SK-N-SH treated with all-trans-retinoic acid at 6 μM for 48 hours (cell line): ENCODE measurements around the gene TMTC2.

Experiments used
- ATAC-seq: fragments of 200-7000 bp; cut with Tn5 transposase; 3 replicates; pipeline ENCODE4 v1.9.1; 2020; ENCODE audit warnings: mild to moderate bottlenecking, moderate library complexity
- ARNTL ChIP-seq: fragments of 450-650 bp; formaldehyde crosslinking; IDR thresholded peaks from 2 replicates; pipeline ENCODE4 v1.5.0; 2020; ENCODE audit warnings: low read depth, mild to moderate bottlenecking, moderate library complexity, borderline replicate concordance
- BACH2 ChIP-seq: fragments of 250-450 bp; sonication (Bioruptor Pico); IDR thresholded peaks from 2 replicates; pipeline ENCODE4 v1.9.0; 2021; ENCODE audit warnings: mild to moderate bottlenecking, borderline replicate concordance
- CREB5 ChIP-seq: fragments of 250-450 bp; sonication (Bioruptor Pico); IDR thresholded peaks from 2 replicates; pipeline ENCODE4 v1.5.1; 2020; ENCODE audit warnings: low read depth, mild to moderate bottlenecking, moderate library complexity
- CSDC2 ChIP-seq: fragments of 250-450 bp; sonication (Bioruptor Pico); IDR thresholded peaks from 2 replicates; pipeline ENCODE4 v1.5.0; 2020; ENCODE audit warnings: mild to moderate bottlenecking, moderate library complexity
- ESRRG ChIP-seq: fragments of 250-450 bp; sonication (Bioruptor Pico); IDR thresholded peaks from 2 replicates; pipeline ENCODE4 v1.6.1; 2021; ENCODE audit warnings: mild to moderate bottlenecking
- GLIS3 ChIP-seq: fragments of 250-450 bp; sonication (Bioruptor Pico); IDR thresholded peaks from 2 replicates; pipeline ENCODE4 v1.5.0; 2020; ENCODE audit warnings: mild to moderate bottlenecking, moderate library complexity
- ISL1 ChIP-seq: fragments of 250-450 bp; sonication (Bioruptor Pico); IDR thresholded peaks from 2 replicates; pipeline ENCODE4 v2.1.2; 2022; ENCODE audit warnings: mild to moderate bottlenecking, moderate library complexity
- OSR1 ChIP-seq: fragments of 250-450 bp; sonication (Bioruptor Pico); IDR thresholded peaks from 2 replicates; pipeline ENCODE4 v1.8.0; 2022; ENCODE audit warnings: moderate library complexity, mild to moderate bottlenecking, inconsistent platforms
- PATZ1 ChIP-seq: fragments of 250-450 bp; sonication (Bioruptor Pico); IDR thresholded peaks from 2 replicates; pipeline ENCODE4 v1.8.0; 2020; ENCODE audit warnings: mild to moderate bottlenecking, moderate library complexity, borderline replicate concordance
- POU6F1 ChIP-seq: fragments of 250-450 bp; sonication (Bioruptor Pico); IDR thresholded peaks from 2 replicates; pipeline ENCODE4 v1.8.0; 2021; ENCODE audit warnings: low read depth, mild to moderate bottlenecking, moderate library complexity, borderline replicate concordance
- PPARA ChIP-seq: fragments of 250-450 bp; sonication (Bioruptor Pico); IDR thresholded peaks from 2 replicates; pipeline ENCODE4 v1.5.0; 2020; ENCODE audit warnings: mild to moderate bottlenecking, borderline replicate concordance
- RARB ChIP-seq: fragments of 250-450 bp; sonication (Bioruptor Pico); IDR thresholded peaks from 2 replicates; pipeline ENCODE4 v1.8.0; 2021; ENCODE audit warnings: mild to moderate bottlenecking, moderate library complexity
- SNAI2 ChIP-seq: fragments of 250-450 bp; sonication (Bioruptor Pico); IDR thresholded peaks from 2 replicates; pipeline ENCODE4 v1.5.0; 2020; ENCODE audit warnings: mild to moderate bottlenecking, moderate library complexity
- TCF4 ChIP-seq: fragments of 250-450 bp; sonication (Bioruptor Pico); IDR thresholded peaks from 2 replicates; pipeline ENCODE4 v1.8.0; 2021; ENCODE audit warnings: mild to moderate bottlenecking, moderate library complexity, borderline replicate concordance
- TOX ChIP-seq: fragments of 250-450 bp; sonication (Bioruptor Pico); IDR thresholded peaks from 2 replicates; pipeline ENCODE4 v1.8.0; 2021; ENCODE audit warnings: mild to moderate bottlenecking, moderate library complexity, borderline replicate concordance
- TSHZ2 ChIP-seq: fragments of 250-450 bp; sonication (Bioruptor Pico); IDR thresholded peaks from 2 replicates; pipeline ENCODE4 v1.5.0; 2020; ENCODE audit warnings: mild to moderate bottlenecking, moderate library complexity
- ZC3H10 ChIP-seq: fragments of 250-450 bp; sonication (Bioruptor Pico); IDR thresholded peaks from 2 replicates; pipeline ENCODE4 v1.5.1; 2021; ENCODE audit warnings: mild to moderate bottlenecking, moderate library complexity
- ZFP3 ChIP-seq: fragments of 250-450 bp; sonication (Bioruptor Pico); IDR thresholded peaks from 2 replicates; pipeline ENCODE4 v1.5.0; 2020; ENCODE audit warnings: mild to moderate bottlenecking, moderate library complexity
- ZFP30 ChIP-seq: fragments of 450-650 bp; formaldehyde crosslinking; IDR thresholded peaks from 2 replicates; pipeline ENCODE4 v1.5.0; 2022; ENCODE audit warnings: mild to moderate bottlenecking, moderate library complexity
- ZNF565 ChIP-seq: fragments of 450-650 bp; formaldehyde crosslinking; conservative IDR thresholded peaks from 2 replicates; pipeline ENCODE4 v1.5.0; 2020; ENCODE audit warnings: low read depth, mild to moderate bottlenecking, moderate library complexity
- ZNF70 ChIP-seq: fragments of 450-650 bp; formaldehyde crosslinking; IDR thresholded peaks from 2 replicates; pipeline ENCODE4 v1.5.0; 2020; ENCODE audit warnings: mild to moderate bottlenecking, moderate library complexity
- ZNF8 ChIP-seq: fragments of 450-650 bp; formaldehyde crosslinking; IDR thresholded peaks from 2 replicates; pipeline ENCODE4 v1.5.0; 2020; ENCODE audit warnings: mild to moderate bottlenecking, moderate library complexity

TMTC2 gene

GRCh38 chr12:82781309-82781997 is 94.7 kb downstream of the TMTC2 start:
- no peak for ATAC-seq
- TF ChIP-seq ESRRG (CRISPR knock-in tag) = no peak
- no peak for TF ChIP-seq PPARA (CRISPR knock-in tag)
- TF ChIP-seq ZNF70 (CRISPR knock-in tag) = no peak
- no peak for TF ChIP-seq CREB5 (CRISPR knock-in tag)
- TF ChIP-seq RARB (CRISPR knock-in tag) = no peak
- no peak for TF ChIP-seq ZNF565 (CRISPR knock-in tag)
- TF ChIP-seq GLIS3 (CRISPR knock-in tag) = no peak
- no peak for TF ChIP-seq ZFP30 (CRISPR knock-in tag)
- no peak for TF ChIP-seq ARNTL (CRISPR knock-in tag)
- TF ChIP-seq SNAI2 (CRISPR knock-in tag) = no peak
- TF ChIP-seq BACH2 (CRISPR knock-in tag) = no peak
- no peak for TF ChIP-seq ZC3H10
- no peak for TF ChIP-seq TCF4 (CRISPR knock-in tag)
- no peak for TF ChIP-seq TSHZ2
- no peak for TF ChIP-seq ISL1 (CRISPR knock-in tag)
- no peak for TF ChIP-seq POU6F1

- ATAC-seq = no peak
- no peak for TF ChIP-seq BACH2 (CRISPR knock-in tag)
- no peak for TF ChIP-seq TCF4 (CRISPR knock-in tag)
- no peak for TF ChIP-seq TOX
- TF ChIP-seq ESRRG (CRISPR knock-in tag) = no peak
- TF ChIP-seq RARB (CRISPR knock-in tag) = no peak
Measured at GRCh38 chr12:82783435-82783834, 96.7 kb downstream of the TMTC2 start.

- TF ChIP-seq ZNF565 (CRISPR knock-in tag) (no peak), OSR1 (CRISPR knock-in tag) (no peak), ZNF70 (CRISPR knock-in tag) (no peak), ZNF8 (no peak), ESRRG (CRISPR knock-in tag) (no peak), CREB5 (CRISPR knock-in tag) (no peak), SNAI2 (CRISPR knock-in tag) (no peak), ZC3H10 (no peak), ZFP30 (CRISPR knock-in tag) (no peak), PATZ1 (CRISPR knock-in tag) (no peak), PPARA (CRISPR knock-in tag) (no peak), POU6F1 (no peak), GLIS3 (CRISPR knock-in tag) (no peak), ISL1 (CRISPR knock-in tag) (no peak), CSDC2 (CRISPR knock-in tag) (no peak), ZFP3 (CRISPR knock-in tag) (no peak), BACH2 (CRISPR knock-in tag) (no peak)
- no peak for ATAC-seq
Measured at GRCh38 chr12:82787016-82787415, 100.3 kb downstream of the TMTC2 start.
